SH-SY5Y (cell line): ENCODE results near the gene PTPRR.

ENCODE experiments used
- GATA2 ChIP-seq: IDR thresholded peaks from 2 replicates; pipeline ENCODE4 v1.6.1; 2011; ENCODE audit warnings: mild to moderate bottlenecking, low read depth, low read length
- GATA3 ChIP-seq: IDR thresholded peaks from 2 replicates; pipeline ENCODE4 v1.6.1; 2011; ENCODE audit warnings: low read depth, mild to moderate bottlenecking, low read length, moderate library complexity

GRCh38 chr12:70628701-70629480 is 291.6 kb downstream of the PTPRR start:
- TF ChIP-seq GATA3 = no peak
- no peak for TF ChIP-seq GATA2
